HEK293T (cell line): Measurements from ENCODE around the gene GPR143.

Source experiments
- ARNT ChIP-seq: fragments of 450-650 bp; IDR thresholded peaks from 2 replicates; pipeline ENCODE4 v1.6.1; 2017; ENCODE audit warnings: mild to moderate bottlenecking
- BHLHE40 ChIP-seq: fragments of 450-650 bp; IDR thresholded peaks from 2 replicates; pipeline ENCODE4 v1.6.1; 2016; ENCODE audit warnings: mild to moderate bottlenecking, moderate library complexity, borderline replicate concordance
- SUZ12 ChIP-seq: fragments of 450-650 bp; IDR thresholded peaks from 2 replicates; pipeline ENCODE4 v1.6.1; 2016; ENCODE audit warnings: mild to moderate bottlenecking
- TF ChIP-seq, protein P1 (sequence below): fragments of 450-650 bp; IDR thresholded peaks from 2 replicates; pipeline ENCODE4 v1.6.1; 2016

DNA sequence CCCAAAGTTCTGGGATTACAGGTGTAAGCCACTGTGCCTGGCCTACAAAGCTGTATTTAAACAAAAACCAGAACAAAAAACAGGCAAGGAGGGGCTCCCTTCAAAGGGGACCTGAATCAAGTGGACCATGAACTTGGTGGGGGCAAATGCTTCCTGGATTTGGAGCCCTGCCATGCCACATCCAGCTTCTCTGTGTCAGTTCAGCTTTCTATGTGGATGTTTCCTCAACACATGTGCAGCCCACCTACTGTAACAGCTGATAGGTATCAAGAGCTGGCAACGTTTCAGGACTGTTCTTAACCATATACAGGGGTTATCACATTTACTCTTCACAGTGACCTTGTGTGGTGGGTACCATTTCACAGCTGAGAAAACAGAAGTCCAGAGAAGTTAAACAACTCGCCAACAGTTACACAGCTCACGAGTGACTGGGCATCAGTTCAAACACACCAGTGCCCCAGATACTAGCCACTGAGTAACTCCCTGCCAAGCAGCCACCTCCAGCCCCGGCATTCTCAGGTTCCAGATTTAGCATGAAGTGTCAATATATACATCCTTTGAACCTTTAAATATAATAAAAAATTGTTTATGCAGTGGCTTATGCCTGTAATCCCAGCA is 7.5 kb downstream of the GPR143 start:
- TF ChIP-seq SUZ12: no peak
- TF ChIP-seq BHLHE40: no peak
- TF ChIP-seq, protein P1, sequence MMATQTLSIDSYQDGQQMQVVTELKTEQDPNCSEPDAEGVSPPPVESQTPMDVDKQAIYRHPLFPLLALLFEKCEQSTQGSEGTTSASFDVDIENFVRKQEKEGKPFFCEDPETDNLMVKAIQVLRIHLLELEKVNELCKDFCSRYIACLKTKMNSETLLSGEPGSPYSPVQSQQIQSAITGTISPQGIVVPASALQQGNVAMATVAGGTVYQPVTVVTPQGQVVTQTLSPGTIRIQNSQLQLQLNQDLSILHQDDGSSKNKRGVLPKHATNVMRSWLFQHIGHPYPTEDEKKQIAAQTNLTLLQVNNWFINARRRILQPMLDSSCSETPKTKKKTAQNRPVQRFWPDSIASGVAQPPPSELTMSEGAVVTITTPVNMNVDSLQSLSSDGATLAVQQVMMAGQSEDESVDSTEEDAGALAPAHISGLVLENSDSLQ: no peak
- no peak for TF ChIP-seq ARNT
